Activated T-cell treated with anti-CD3 and anti-CD28 coated beads for 48 hours (primary cell): Measurements from ENCODE around the gene ACP6.
"Not testable (repeated sequence)": the region's sequence is repeated elsewhere in the genome, so short reads cannot be mapped to it uniquely, and the experiment has no call there.

Experiments used
- DNase-seq: peaks from one replicate; pipeline ENCODE4 v3.0.0-alpha.2; 2020; ENCODE audit warnings: low read depth

ACP6 gene

DNA sequence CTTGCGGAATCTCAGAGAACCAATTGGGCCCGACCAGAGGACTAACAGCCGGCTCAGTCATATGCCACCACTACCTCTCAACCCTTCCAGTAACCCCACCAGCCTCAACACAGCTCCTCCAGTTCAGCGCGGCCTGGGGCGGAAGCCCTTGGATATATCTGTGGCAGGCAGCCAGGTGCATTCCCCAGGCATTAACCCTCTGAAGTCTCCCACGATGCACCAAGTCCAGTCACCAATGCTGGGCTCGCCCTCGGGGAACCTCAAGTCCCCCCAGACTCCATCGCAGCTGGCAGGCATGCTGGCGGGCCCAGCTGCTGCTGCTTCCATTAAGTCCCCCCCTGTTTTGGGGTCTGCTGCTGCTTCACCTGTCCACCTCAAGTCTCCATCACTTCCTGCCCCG lies 49.8 kb downstream of the ACP6 start:
- DNase-seq, result no peak

DNA sequence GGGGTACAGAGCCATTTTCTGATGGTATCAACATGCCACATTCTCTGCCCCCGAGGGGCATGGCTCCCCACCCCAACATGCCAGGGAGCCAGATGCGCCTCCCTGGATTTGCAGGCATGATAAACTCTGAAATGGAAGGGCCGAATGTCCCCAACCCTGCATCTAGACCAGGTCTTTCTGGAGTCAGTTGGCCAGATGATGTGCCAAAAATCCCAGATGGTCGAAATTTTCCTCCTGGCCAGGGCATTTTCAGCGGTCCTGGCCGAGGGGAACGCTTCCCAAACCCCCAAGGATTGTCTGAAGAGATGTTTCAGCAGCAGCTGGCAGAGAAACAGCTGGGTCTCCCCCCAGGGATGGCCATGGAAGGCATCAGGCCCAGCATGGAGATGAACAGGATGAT lies 50.6 kb downstream of the ACP6 start:
- DNase-seq, result no peak

DNA sequence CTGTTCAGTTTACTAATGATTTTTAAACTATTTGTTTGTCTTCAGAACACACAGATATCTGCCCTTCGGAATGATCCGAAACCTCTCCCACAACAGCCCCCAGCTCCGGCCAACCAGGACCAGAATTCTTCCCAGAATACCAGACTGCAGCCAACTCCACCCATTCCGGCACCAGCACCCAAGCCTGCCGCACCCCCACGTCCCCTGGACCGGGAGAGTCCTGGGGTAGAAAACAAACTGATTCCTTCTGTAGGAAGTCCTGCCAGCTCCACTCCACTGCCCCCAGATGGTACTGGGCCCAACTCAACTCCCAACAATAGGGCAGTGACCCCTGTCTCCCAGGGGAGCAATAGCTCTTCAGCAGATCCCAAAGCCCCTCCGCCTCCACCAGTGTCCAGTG lies 51.6 kb downstream of the ACP6 start:
- DNase-seq, result no peak

DNA sequence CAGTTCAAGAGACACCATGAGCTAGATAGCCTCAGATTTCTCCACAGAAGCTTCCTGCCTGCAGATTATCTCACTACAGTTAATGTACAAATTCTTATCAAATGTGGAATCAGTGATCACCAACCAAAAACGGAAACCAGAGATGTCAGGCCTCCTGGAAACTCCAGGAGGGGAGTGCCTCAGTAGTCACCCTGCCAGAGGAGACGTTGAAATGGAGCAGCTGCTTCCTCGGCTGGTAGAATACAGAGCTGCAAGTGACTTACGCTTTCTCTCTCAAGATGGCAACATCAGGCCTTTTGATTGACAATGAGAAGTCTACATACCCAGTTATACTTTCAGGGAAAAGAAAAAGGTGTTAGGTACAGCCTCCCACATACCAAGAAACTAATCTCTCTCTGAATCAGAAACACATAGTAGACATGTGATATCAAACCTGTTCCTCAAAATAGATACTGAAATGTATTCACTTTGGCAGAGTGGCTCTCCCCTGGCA lies 52.2 kb downstream of the ACP6 start:
- DNase-seq, result peak; percentile 40

DNA sequence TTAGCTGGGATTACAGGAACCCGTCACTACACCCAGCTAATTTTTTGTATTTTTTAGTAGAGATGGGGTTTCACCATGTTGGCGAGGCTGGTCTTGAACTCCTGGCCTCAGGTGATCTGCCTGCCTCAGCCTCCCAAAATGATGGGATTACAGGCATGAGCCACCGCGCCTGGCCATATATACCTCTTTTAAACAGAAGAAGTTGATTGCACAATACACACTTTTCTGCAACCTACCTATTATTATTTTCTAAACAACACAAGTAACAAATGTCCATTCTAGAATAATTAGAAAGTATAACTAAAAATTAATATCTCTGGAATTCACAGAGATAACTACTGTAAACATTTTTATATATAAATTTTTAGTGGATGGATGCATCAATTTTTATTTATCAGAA lies 55.4 kb downstream of the ACP6 start:
- DNase-seq, result not testable (repeated sequence)

DNA sequence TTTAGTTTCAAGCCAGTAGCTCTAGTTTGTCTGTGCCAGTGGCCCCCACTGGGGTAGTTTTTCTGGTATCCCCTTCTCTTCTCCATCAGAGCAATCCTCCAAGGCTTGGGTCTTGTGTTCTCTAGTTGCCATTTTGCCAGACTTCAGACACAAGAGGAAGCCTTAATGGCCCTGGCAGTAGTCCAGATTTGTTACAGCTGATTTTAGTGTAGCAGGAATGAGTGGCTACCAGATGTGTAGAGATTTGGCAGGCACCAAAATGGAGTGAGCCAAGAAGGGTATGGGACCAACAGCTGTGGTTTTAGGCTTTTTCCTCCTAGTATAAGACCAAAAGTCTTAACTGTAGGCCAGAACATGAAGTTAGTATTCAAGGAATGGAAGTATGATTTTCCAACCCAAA lies 56.8 kb downstream of the ACP6 start:
- no peak for DNase-seq

DNA sequence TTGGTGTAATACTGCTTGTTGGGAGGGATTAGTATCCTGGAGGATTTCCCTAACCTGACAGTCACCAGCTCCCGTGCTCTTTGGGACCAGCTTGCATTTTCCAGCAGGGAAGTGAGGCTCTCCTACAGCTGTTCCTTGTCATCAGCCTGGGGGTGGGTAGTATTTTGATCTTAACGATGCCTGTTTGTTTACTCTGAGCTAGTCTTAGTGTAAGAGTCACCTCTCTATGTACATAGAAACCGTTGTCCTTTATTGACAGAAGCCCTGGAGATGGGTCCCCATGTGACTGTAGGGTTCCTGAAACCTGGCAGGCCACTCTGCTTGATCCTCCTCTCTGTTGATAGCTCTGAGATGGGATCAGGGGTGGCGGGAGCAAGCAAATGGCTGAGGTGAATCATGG lies 58.0 kb downstream of the ACP6 start:
- no peak for DNase-seq

DNA sequence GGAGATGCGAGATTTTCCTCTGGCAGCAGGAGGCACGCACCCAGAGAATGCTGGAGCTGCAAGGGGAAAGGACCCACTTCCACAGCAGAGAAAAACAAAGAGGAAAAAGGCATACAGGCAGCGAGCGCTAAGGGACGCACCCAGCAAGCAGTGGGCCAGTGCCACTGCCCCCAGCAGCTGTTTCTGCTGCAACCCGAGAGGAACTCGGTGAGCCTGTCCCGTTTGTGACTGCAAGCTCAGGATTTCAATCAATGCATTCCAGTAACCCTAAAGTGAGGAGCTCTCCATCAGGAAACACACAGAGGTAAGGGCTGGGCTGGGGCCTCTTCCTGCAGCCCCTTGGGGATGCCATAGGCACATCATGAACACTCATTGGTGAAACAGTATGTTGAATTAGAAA lies 58.7 kb downstream of the ACP6 start:
- no peak for DNase-seq

DNA sequence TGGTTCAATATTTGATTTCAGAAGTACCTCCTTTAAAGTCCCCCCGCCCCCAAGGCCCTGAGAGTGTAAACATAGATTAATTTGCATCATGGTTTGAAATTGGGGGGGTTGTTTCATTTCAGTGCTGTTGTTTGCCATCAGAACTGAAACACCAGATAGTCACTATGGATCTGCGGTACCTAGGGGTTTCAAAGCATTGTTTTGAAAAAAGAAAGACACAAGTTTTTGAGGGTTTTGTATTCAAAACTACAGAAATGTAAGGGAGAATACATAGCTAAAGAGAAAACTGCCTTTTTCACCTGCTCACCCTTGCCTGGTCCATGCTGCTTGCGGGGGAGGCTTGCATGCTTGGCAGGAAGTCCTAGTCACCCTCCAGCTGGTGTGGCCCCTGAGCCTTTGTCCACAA lies 59.3 kb downstream of the ACP6 start:
- no peak for DNase-seq

DNA sequence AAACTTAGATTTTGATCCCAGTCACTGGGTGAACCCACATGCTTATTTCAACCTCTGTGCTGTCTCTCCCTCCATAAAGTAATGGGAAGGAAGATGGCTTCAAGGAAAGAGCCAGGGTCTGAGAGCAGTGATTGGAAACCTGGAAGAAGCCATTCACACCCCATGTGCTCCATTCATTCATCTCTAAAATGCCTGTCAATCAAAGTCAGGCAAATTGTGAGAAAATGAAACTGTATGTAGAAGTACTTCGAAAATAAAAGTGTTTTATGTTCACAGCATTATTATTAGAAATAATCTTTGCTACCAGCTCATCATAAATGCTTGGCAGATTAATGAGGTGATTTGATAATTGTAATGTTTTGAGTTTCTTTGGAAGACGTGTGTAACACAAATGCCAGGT lies 61.0 kb downstream of the ACP6 start:
- no peak for DNase-seq

DNA sequence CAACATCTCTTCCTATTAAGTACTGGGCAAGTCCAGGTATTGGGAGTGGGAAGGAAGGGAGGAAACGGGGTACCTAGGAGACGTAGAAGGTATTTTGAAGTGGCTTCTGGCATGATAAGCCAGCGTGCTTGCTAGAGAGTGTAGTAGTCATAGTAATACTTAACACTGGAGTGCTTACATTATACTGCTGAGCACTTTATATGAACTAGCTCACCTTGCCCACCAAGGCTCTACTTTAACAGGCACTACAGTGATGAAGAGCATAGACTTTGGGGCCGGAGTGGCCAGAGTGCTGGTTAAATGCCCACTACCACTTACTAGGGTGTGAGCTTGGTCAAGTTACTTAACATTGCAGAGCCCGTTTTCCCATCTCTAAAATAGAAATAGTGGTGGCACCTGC lies 61.7 kb downstream of the ACP6 start:
- no peak for DNase-seq

DNA sequence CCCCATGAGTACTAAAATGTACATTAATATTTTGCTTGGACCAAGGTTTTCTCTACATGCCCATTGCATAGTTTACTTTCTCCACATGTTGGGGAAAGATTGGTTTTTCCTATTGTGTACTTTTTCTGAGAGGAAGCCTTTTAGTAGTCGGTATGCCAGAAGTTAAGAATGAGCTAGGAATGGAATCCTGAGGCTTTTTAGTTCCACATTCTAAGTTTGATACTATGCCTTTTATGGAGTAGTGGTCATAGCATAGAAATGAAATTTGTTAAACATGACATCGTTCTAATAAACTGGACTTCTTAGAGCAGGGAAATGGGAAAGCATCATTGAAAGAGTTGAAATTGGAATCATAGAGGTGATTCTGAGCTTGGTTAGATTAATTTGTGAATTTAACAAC lies 64.7 kb downstream of the ACP6 start:
- no peak for DNase-seq

DNA sequence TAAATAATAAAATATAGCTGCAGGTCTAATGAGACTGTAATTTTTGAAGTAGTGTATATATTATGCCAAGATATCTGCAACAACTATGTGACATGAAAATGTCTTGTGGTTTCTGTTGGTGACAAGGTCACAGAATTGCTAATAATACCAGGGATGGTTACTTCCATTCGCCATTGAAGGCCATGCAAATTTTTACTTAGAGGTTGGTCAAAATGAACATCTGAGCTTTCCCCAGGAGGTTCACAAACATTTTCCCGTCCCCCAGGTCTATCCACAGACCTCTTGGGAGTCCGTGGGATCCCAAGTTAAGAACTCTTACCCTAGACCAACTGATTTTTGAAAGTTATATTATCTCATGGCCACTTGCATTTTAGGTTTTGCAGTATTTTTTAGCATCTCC lies 66.3 kb downstream of the ACP6 start:
- DNase-seq, result no peak

DNA sequence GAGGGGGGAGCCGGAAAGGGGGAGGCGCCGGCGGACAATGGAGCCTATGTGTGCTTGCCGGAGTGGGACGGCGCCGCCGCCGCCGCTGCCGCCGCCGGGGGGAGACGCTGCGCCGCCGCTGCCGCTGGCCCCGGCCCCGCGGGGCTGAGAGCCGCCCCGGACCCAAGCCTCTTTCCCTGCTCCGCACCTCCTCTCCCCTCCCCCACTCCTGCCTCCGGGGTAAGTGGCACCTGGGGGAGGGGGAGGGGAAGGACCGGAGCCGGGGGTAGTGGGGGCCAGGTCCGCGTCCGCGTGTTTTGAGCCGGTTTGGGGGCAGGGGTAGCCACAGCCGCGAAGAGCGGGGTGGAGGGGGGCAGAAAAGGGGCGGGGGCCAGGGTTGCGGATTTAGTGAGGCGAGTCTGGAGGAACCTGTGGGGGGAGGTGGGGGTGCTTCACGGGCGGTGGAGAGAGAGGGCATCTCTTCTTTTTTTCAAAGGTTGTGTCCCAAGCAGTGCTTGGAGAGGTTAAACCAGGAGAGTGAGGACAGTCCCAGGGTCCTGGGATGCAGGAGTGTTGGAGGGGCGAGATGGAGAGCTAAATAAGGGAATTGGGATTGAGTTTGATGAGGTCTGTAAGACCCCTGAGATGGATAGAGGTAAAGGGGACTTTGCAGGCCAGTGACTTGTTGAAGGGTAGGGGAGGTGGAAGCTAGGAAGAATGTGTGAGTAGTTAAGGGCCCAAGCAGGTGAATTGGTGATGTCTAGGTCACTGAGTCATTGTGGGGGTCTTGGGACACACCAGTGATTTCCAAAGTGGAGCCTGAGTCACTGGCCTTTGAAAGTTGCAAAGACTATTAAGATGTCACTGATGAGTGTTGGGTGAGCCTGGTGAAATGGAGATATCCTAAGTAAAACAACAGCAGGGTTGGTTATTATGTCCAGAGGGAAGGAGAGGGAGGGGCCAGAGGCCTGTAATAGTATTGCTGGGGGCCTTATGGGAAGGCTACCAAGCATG lies 69.9 kb downstream of the ACP6 start:
- no peak for DNase-seq

DNA sequence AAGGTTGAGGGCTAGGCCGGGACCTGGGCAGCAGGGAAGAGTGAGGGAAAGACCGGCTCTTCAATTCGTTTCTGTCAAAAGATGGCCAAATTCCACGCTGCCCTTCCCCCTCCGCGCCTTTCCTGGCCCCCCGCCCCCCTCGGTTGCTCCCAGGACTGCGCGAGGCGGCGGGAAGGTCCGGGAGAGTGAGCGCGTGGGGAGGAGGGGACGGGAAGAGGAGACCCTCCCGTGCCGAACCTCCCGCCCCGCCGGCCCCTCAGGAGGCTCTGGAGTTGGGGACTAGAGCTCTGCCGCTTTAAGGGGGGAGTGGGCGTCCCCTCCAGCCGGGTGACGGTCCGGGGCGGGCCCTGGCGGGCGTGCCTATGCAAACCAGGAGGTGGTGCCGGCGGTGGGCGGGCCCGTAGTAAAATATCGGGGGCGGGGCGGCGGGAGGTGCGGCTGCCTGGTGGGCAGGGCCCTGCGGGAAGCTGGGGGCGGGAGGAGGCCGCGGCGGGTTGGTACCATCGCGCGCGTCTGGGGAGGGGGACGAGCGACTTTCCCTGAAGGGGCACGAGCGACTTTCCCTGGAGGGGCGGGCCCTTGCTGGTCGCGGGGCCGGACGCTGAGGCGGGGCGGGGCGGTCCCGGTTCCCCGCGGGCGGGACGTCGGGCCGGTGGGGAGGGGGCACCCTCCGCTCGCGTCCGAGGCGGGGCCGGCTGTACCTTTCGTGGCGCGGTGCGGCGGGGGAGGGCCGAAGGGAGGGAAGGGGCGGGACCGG lies 70.8 kb downstream of the ACP6 start:
- peak; percentile 95 for DNase-seq

DNA sequence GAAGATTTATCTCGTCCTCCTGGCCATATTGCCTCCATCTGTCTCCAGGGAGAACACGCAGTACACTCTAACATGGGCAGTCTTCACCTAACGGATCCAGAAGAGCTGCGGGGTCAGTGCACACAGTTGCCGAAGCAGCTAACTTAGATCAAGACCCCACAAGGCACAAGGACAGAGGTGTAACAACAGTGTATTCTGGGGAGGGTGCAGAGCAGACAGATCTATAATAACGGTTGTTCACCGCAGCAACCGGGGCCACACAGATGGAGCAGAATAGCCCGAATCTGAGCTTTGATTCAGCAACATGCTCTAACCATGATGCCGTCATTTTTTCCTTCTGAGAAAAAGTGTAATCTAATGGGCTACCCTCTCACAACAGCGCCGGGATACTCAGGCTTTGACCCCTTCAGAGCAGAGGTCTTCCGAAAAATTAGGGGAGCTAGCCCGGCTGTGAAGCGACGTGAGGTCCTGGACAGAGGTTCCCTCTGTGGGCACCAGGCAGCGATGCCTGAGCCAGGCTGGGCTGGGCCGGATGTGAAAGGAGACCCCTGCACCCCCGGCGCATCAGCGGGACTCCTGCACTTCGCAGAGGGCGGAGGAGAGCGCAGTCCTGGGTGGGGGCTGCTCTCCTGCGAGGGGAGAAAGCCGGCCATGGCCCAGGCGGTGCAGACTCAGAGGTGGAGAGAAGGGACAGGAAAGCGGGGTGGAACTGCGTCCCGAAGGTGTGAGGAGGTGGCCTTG lies 71.5 kb downstream of the ACP6 start:
- DNase-seq, result no peak

DNA sequence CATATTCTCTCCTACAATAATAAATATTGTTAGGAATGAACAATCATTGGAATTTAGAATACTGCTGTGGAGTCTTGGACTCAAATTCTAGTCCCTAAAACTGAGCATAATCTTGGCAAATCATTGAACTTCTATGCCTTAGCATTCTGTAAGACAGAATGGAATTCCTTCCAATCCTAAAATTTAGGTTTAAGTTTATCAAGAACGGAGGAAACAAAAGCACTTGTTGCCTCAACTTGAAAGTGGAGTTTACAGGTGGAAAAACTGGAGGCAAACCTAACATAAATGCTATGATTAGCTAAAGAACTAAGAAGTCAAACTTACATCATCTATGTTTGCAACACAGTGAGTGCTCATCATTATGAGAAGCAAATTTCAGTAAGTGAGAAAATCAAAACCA lies 73.3 kb downstream of the ACP6 start:
- DNase-seq, result no peak
